H1 (cell line): ENCODE data around the gene CCNC. TPM values are rescaled to one million over a fixed set of nuclear protein-coding genes. Genes with fewer than 3 reads are reported as not detected.

Source experiments
- RAD21 ChIP-seq, 2 experiments: IDR thresholded peaks in 1 of 2; conservative IDR thresholded peaks in 1 of 2; 2 replicates each; pipeline ENCODE4 v1.6.1; 2011; ENCODE audit warnings: low read depth in 2 of 2, low read length in 2 of 2, improper control_type of control experiment in 1 of 2, inconsistent platforms in 1 of 2, mild to moderate bottlenecking in 1 of 2, moderate library complexity in 1 of 2
- RBBP5 ChIP-seq: IDR thresholded peaks from 2 replicates; pipeline ENCODE4 v1.7.1; 2012; ENCODE audit warnings: low read depth, mild to moderate bottlenecking, inconsistent platforms, low read length, moderate library complexity, borderline replicate concordance
- polyA plus RNA-seq, 7 experiments: library from polyadenylated mRNA; depleted of rRNA in 3 of 7; stranded (reverse) in 5 of 7; unstranded in 2 of 7; fragments of >200 nt in 5 of 7; fragments of 200-250 nt in 2 of 7; gene quantifications; 1 replicate in 5 of 7; 2 replicates in 1 of 7; 4 replicates in 1 of 7; pipeline versions ENCODE4 v1.2.1 to v1.2.3, GENCODE V29; 2011 to 2013; ENCODE audit warnings: missing spikeins in 2 of 7, mixed read lengths in 2 of 7
- total RNA-seq: library from RNA; stranded (reverse); fragmentation: NEBNext Ultra II Directional; extraction: Animal tissue kit (Norgen Biotek cat#: 25700); gene quantifications from 2 replicates; pipeline ENCODE4 v1.2.1, GENCODE V29; 2021

Gene CCNC
- total and polyA plus RNA-seq, 2 of the 8 experiments (the other 6 are each of a cell fraction or from before 2014, with no cell fraction given), result 45.4 to 107 TPM

GRCh38 chr6:99519446-99519845 is 49.0 kb downstream of the CCNC start (continued):
- no peak for TF ChIP-seq RBBP5
- TF ChIP-seq RAD21 (IDR thresholded peaks at IDR 0.05 in 1 of 2, conservative IDR thresholded peaks at IDR 0.05 in 1 of 2; ENCODE audit: low read depth in 2 of 2, low read length in 2 of 2), result no peak
